ENCODE data around the gene VTI1A.
"Not testable (repeated sequence)": the region's sequence is repeated elsewhere in the genome, so short reads cannot be mapped to it uniquely, and the experiment has no call there.

DNA sequence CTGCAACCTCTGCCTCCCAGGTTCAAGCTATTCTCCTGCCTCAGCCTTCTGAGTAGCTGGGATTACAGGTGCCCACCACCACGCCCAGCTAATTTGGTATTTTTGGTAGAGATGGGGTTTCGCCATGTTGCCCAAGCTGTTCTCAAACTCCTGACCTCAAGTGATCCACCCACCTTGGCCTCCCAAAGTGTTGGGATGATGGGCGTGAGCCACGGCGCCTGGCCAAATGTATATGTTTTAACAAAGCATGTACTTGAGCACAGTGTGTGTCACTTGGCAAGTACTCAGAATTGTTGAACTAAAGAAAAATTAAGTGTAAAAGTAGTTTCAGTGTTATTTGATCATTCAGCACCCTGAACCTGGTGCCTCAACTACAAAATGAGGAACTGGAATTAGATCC is 17.1 kb downstream of the VTI1A start:
- TF ChIP-seq EZH2 (IDR thresholded peaks at IDR 0.05); POLR2AphosphoS5 (IDR thresholded peaks at IDR 0.05; ENCODE audit: borderline replicate concordance, low read depth, low read length); FOXP2 (optimal IDR thresholded peaks at IDR 0.05; ENCODE audit: control extremely low read depth, extremely low read length, insufficient read depth): not testable (repeated sequence)

Data from SK-N-MC (cell line).